Transverse colon (tissue), 4 donors: Measurements from ENCODE around the gene ACAD11.

ENCODE experiments used
- CTCF ChIP-seq, 5 experiments: fragments of 200-600 bp in 3 of 5; fragments of 450-650 bp in 2 of 5; sonication (generic) in 3 of 5; IDR thresholded peaks; 1 replicate in 2 of 5; 2 replicates in 3 of 5; pipeline ENCODE4 v1.5.1; 2016 to 2017; ENCODE audit warnings: antibody characterized with exemption in 5 of 5, inconsistent platforms in 3 of 5, mild to moderate bottlenecking in 2 of 5, moderate library complexity in 1 of 5
- EP300 ChIP-seq: sonication (generic); formaldehyde crosslinking; IDR thresholded peaks from one replicate; pipeline ENCODE4 v1.6.1; 2017; ENCODE audit warnings: antibody characterized with exemption, low read depth
- POLR2A ChIP-seq: fragments of 450-650 bp; IDR thresholded peaks from one replicate; pipeline ENCODE4 v1.6.1; 2016; ENCODE audit warnings: antibody characterized with exemption, mild to moderate bottlenecking, moderate library complexity
- POLR2AphosphoS5 ChIP-seq, 3 donors: sonication (generic); formaldehyde crosslinking; IDR thresholded peaks; one replicate each; pipeline ENCODE4 v1.6.1; 2016; ENCODE audit warnings: antibody characterized with exemption in 3 of 3

GRCh38 chr3:132597660-132598059, 61.9 kb downstream of the ACAD11 start:
- TF ChIP-seq POLR2A, result no peak
- no peak for TF ChIP-seq CTCF (IDR thresholded peaks at IDR 0.05)
- TF ChIP-seq EP300, result no peak
- no peak for TF ChIP-seq POLR2AphosphoS5 (IDR thresholded peaks at IDR 0.05)
